K562 (cell line): ENCODE measurements around the gene GAPVD1. TPM values are rescaled to one million over a fixed set of nuclear protein-coding genes. Genes with fewer than 3 reads are reported as not detected.

Experiments
- ATF1 ChIP-seq, 2 experiments: fragments of 450-650 bp in 1 of 2; IDR thresholded peaks; 2 replicates each; pipeline ENCODE4 v1.6.1; 2016; ENCODE audit warnings: missing compliant biosample characterization in 1 of 2, missing genetic modification characterization in 1 of 2
- CCNT2 ChIP-seq: IDR thresholded peaks from 2 replicates; pipeline ENCODE4 v1.6.1; 2011; ENCODE audit warnings: borderline replicate concordance, low read depth, mild to moderate bottlenecking, moderate library complexity, mixed read lengths, low read length; ENCODE audit not compliant: insufficient read length; ENCODE audit errors: extremely low read depth
- DMBX1 ChIP-seq: fragments of 250-450 bp; sonication (Bioruptor Pico); IDR thresholded peaks from 2 replicates; pipeline ENCODE4 v1.8.0; 2022; ENCODE audit warnings: inconsistent platforms, mild to moderate bottlenecking, moderate library complexity, borderline replicate concordance
- FOXK2 ChIP-seq, 2 experiments: fragments of 450-650 bp; IDR thresholded peaks in 1 of 2; conservative IDR thresholded peaks in 1 of 2; 2 replicates each; pipeline ENCODE4 v1.6.1; 2016; ENCODE audit warnings: low read depth in 2 of 2, mild to moderate bottlenecking in 1 of 2
- HDAC1 ChIP-seq, 2 experiments: fragments of 450-650 bp; IDR thresholded peaks; 2 replicates each; pipeline ENCODE4 v1.6.1; 2016 to 2017; ENCODE audit warnings: inconsistent platforms in 1 of 2, mild to moderate bottlenecking in 1 of 2, moderate library complexity in 1 of 2
- KAT8 ChIP-seq: fragments of 450-650 bp; IDR thresholded peaks from 2 replicates; pipeline ENCODE4 v1.6.1; 2016; ENCODE audit warnings: low read depth, mild to moderate bottlenecking
- MAZ ChIP-seq, 2 experiments: fragments of 450-650 bp in 1 of 2; sonication (generic) in 1 of 2; formaldehyde crosslinking; IDR thresholded peaks in 1 of 2; conservative IDR thresholded peaks in 1 of 2; 2 replicates each; pipeline versions ENCODE4 v1.4.0 to v1.5.0; 2020; ENCODE audit warnings: mild to moderate bottlenecking in 1 of 2, missing genetic modification reagents in 1 of 2
- PHB ChIP-seq: fragments of 250-450 bp; sonication (Bioruptor Pico); IDR thresholded peaks from 2 replicates; pipeline ENCODE4 v1.5.0; 2021
- POLR2B ChIP-seq: fragments of 450-650 bp; IDR thresholded peaks from 2 replicates; pipeline ENCODE4 v1.6.1; 2018; ENCODE audit warnings: low read depth; ENCODE audit not compliant: partially characterized antibody
- SIN3A ChIP-seq, 2 experiments: fragments of 150-350 bp in 1 of 2; IDR thresholded peaks; 2 replicates each; pipeline ENCODE4 v1.6.1; 2011 to 2016; ENCODE audit warnings: borderline replicate concordance in 2 of 2, low read depth in 2 of 2, low read length in 2 of 2, mild to moderate bottlenecking in 2 of 2, moderate library complexity in 2 of 2; ENCODE audit not compliant: control insufficient read depth in 1 of 2
- SREBF2 ChIP-seq: sonication (generic); formaldehyde crosslinking; IDR thresholded peaks from 2 replicates; pipeline ENCODE4 v1.4.0; 2020; ENCODE audit warnings: mild to moderate bottlenecking, missing genetic modification reagents
- SUPT5H ChIP-seq: fragments of 450-650 bp; IDR thresholded peaks from 2 replicates; pipeline ENCODE4 v1.6.1; 2016
- TAF9B ChIP-seq: fragments of 450-650 bp; IDR thresholded peaks from 2 replicates; pipeline ENCODE4 v1.6.1; 2018; ENCODE audit warnings: mild to moderate bottlenecking; ENCODE audit not compliant: partially characterized antibody
- ZNF316 ChIP-seq: fragments of 450-650 bp; IDR thresholded peaks from 2 replicates; pipeline ENCODE4 v1.6.1; 2016
- ZNF583 ChIP-seq: fragments of 250-450 bp; sonication (Bioruptor Pico); IDR thresholded peaks from 2 replicates; pipeline ENCODE4 v1.4.0; 2020
- polyA plus RNA-seq, 8 experiments: library from polyadenylated mRNA; depleted of rRNA in 4 of 8; stranded (reverse) in 5 of 8; unstranded in 3 of 8; fragments of >200 nt; fragmentation: Nextera tagmentation in 2 of 8; fragmentation: Illumina TruSeq in 1 of 8; extraction: Ambion mirVana in 2 of 8; extraction: Trizol in 1 of 8; gene quantifications; 2 replicates each; pipeline versions ENCODE4 v1.2.1 to v1.2.3, GENCODE V29; 2011 to 2014; ENCODE audit warnings: inconsistent platforms in 1 of 8, missing spikeins in 1 of 8
- total RNA-seq, 7 experiments: library from RNA; depleted of rRNA in 6 of 7; stranded (reverse); fragments of >200 nt in 6 of 7; fragmentation: Illumina TruSeq in 2 of 7; extraction: Trizol in 2 of 7; gene quantifications; 2 replicates each; pipeline versions ENCODE4 v1.2.1 to v1.2.3, GENCODE V29; 2011 to 2021; ENCODE audit warnings: low replicate concordance in 1 of 7
- TF ChIP-seq, protein P1 (sequence below): sonication (generic); formaldehyde crosslinking; IDR thresholded peaks from 2 replicates; pipeline ENCODE4 v1.8.1; 2022; ENCODE audit warnings: missing genetic modification reagents
- TF ChIP-seq, protein P2 (sequence below): IDR thresholded peaks from 2 replicates; pipeline ENCODE4 v1.6.1; 2011; ENCODE audit warnings: borderline replicate concordance, low read depth, mild to moderate bottlenecking, moderate library complexity, low read length; ENCODE audit not compliant: insufficient read depth, poor library complexity, severe bottlenecking
- TF ChIP-seq, protein P3 (sequence below): sonication (generic); formaldehyde crosslinking; IDR thresholded peaks from 2 replicates; pipeline ENCODE4 v1.8.0; 2022; ENCODE audit warnings: missing genetic modification reagents, mild to moderate bottlenecking, moderate library complexity, borderline replicate concordance
- TF ChIP-seq, protein P4 (sequence below): IDR thresholded peaks from 2 replicates; pipeline ENCODE4 v1.6.1; 2016; ENCODE audit warnings: missing genetic modification characterization, missing compliant biosample characterization
- TF ChIP-seq, protein P5 (sequence below): fragments of 450-650 bp; formaldehyde crosslinking; IDR thresholded peaks from 2 replicates; pipeline ENCODE4 v1.4.0; 2022; ENCODE audit warnings: mild to moderate bottlenecking, moderate library complexity

Gene GAPVD1
- total and polyA plus RNA-seq, 9 of the 15 experiments (the other 6 are each of a cell fraction or from before 2014, with no cell fraction given), result 9.5 to 66.1 (median 45.5) TPM

DNA sequence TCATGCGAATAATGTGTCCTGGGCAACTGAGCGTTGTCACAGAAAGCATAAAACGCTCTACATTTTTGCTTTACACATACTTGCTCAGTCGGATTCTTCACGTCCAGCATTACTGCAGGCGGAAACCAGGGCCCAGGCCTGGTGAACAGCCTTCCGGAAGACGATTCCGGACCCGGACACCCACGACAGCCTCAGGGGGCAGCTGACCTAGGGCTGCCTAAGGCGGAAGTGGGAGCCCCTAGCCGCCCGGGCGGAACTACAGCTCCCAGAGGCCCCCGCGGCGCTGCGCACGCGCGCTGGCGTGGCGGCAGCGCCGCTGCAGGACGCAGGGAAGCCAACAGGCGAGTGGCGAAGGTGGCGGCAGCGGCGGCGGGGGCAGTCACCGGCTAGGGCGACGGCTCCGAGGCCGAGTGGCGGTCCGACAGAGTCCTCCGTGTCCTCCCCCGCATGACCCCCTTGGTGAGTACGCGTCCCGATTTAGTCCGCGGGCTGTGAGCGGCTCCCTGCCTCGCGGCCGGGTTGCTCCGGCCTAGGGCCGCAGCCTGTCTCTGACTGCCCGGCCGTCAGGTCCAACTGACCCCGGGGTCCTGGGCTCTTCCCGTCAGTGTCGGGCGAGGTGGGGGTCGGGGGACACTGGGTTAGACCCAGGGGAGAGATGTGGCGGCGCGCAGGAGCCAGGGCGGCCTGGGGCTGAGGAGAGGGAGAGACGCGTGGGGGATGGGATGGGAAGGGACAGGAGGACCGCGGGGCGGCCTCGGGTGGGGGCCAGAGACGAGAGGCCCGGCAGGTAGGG is at the start of gene GAPVD1 (continued):
- TF ChIP-seq CCNT2 (peak; percentile 84), SUPT5H (peak; percentile 79), FOXK2 (conservative IDR thresholded peaks at IDR 0.05 in 1 of 2, IDR thresholded peaks at IDR 0.05 in 1 of 2; ENCODE audit: low read depth in 2 of 2) (peak in 1 of 2 experiments; percentile 6; a peak in 1 of 4 replicates), PHB (CRISPR knock-in tag) (no peak), TAF9B (peak; percentile 47), SIN3A (IDR thresholded peaks at IDR 0.05; ENCODE audit: borderline replicate concordance in 2 of 2, control insufficient read depth in 1 of 2, low read depth in 2 of 2, low read length in 2 of 2) (peak; percentile 22 to 60; a peak in 1 of 4 replicates), ZNF583 (CRISPR knock-in tag) (0 out of 2 replicates have a peak, but pooled peaks have one; percentile 63), ATF1 (CRISPR knock-in tag; IDR thresholded peaks at IDR 0.05) (no peak), ATF1 (tag; IDR thresholded peaks at IDR 0.05) (peak; percentile 69), KAT8 (no peak), ZNF316 (0 out of 2 replicates have a peak, but pooled peaks have one; percentile 20), SREBF2 (no peak), HDAC1 (IDR thresholded peaks at IDR 0.05) (peak in 1 of 2 experiments; percentile 83; a peak in 2 of 4 replicates), MAZ (CRISPR knock-in tag; conservative IDR thresholded peaks at IDR 0.05 in 1 of 2, IDR thresholded peaks at IDR 0.05 in 1 of 2) (peak; percentile 82 to 88), DMBX1 (CRISPR knock-in tag) (no peak), POLR2B (peak; percentile 69)
- TF ChIP-seq, protein P1, sequence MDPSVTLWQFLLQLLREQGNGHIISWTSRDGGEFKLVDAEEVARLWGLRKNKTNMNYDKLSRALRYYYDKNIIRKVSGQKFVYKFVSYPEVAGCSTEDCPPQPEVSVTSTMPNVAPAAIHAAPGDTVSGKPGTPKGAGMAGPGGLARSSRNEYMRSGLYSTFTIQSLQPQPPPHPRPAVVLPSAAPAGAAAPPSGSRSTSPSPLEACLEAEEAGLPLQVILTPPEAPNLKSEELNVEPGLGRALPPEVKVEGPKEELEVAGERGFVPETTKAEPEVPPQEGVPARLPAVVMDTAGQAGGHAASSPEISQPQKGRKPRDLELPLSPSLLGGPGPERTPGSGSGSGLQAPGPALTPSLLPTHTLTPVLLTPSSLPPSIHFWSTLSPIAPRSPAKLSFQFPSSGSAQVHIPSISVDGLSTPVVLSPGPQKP (CRISPR knock-in tag), result no peak
- TF ChIP-seq, protein P2, sequence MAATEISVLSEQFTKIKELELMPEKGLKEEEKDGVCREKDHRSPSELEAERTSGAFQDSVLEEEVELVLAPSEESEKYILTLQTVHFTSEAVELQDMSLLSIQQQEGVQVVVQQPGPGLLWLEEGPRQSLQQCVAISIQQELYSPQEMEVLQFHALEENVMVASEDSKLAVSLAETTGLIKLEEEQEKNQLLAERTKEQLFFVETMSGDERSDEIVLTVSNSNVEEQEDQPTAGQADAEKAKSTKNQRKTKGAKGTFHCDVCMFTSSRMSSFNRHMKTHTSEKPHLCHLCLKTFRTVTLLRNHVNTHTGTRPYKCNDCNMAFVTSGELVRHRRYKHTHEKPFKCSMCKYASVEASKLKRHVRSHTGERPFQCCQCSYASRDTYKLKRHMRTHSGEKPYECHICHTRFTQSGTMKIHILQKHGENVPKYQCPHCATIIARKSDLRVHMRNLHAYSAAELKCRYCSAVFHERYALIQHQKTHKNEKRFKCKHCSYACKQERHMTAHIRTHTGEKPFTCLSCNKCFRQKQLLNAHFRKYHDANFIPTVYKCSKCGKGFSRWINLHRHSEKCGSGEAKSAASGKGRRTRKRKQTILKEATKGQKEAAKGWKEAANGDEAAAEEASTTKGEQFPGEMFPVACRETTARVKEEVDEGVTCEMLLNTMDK, result peak; percentile 99
- TF ChIP-seq, protein P3, sequence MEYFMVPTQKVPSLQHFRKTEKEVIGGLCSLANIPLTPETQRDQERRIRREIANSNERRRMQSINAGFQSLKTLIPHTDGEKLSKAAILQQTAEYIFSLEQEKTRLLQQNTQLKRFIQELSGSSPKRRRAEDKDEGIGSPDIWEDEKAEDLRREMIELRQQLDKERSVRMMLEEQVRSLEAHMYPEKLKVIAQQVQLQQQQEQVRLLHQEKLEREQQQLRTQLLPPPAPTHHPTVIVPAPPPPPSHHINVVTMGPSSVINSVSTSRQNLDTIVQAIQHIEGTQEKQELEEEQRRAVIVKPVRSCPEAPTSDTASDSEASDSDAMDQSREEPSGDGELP (CRISPR knock-in tag), result peak; percentile 93
- TF ChIP-seq, protein P4, sequence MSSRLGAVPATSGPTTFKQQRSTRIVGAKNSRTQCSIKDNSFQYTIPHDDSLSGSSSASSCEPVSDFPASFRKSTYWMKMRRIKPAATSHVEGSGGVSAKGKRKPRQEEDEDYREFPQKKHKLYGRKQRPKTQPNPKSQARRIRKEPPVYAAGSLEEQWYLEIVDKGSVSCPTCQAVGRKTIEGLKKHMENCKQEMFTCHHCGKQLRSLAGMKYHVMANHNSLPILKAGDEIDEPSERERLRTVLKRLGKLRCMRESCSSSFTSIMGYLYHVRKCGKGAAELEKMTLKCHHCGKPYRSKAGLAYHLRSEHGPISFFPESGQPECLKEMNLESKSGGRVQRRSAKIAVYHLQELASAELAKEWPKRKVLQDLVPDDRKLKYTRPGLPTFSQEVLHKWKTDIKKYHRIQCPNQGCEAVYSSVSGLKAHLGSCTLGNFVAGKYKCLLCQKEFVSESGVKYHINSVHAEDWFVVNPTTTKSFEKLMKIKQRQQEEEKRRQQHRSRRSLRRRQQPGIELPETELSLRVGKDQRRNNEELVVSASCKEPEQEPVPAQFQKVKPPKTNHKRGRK (tag), result no peak
- TF ChIP-seq, protein P5, sequence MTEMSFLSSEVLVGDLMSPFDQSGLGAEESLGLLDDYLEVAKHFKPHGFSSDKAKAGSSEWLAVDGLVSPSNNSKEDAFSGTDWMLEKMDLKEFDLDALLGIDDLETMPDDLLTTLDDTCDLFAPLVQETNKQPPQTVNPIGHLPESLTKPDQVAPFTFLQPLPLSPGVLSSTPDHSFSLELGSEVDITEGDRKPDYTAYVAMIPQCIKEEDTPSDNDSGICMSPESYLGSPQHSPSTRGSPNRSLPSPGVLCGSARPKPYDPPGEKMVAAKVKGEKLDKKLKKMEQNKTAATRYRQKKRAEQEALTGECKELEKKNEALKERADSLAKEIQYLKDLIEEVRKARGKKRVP (CRISPR knock-in tag), result no peak
